PC-3 (cell line): ENCODE measurements around the gene HMCN2. TPM values are rescaled to one million over a fixed set of nuclear protein-coding genes. Genes with fewer than 3 reads are reported as not detected.

Experiments
- ATAC-seq: fragments of 200-7000 bp; cut with Tn5 transposase; 2 replicates; pipeline ENCODE4 v1.9.1; 2020; ENCODE audit warnings: mild to moderate bottlenecking, moderate library complexity
- BruUV-seq: library from RNA; stranded (reverse); fragments of 400-500 nt; replicated peaks from 2 replicates; lab custom pipeline; 2021; lab: Mats Ljungman, UMichigan
- CTCF ChIA-PET: fragments of 300-600 bp; sonication (Branson Sonifier 250); formaldehyde crosslinking; loops from one replicate; lab custom pipeline; 2022; ENCODE audit warnings: antibody characterized with exemption; lab: Charles Lee
- POLR2A ChIA-PET: fragments of 300-600 bp; sonication (Branson Sonifier 250); formaldehyde crosslinking; loops from one replicate; lab custom pipeline; 2022; ENCODE audit warnings: antibody characterized with exemption; ENCODE audit not compliant: unreplicated experiment; lab: Charles Lee
- DNase-seq: peaks from one replicate; pipeline ENCODE4 v3.0.0-alpha.2; 2015
- H2AFZ ChIP-seq: fragments of 300-600 bp; sonication (generic); 2 replicates; pipeline ENCODE4 v1.6.0; 2016; ENCODE audit warnings: antibody characterized with exemption, low read length
- H3F3A ChIP-seq: fragments of 300-600 bp; sonication (generic); one replicate; pipeline ENCODE4 v1.6.0; 2017; ENCODE audit warnings: antibody characterized with exemption, low read length, control low read depth, mild to moderate bottlenecking; ENCODE audit not compliant: unreplicated experiment
- H3K27ac ChIP-seq: fragments of 300-600 bp; sonication (generic); 2 replicates; pipeline ENCODE4 v1.5.1; 2016; ENCODE audit warnings: mild to moderate bottlenecking, low read length
- H3K27me3 ChIP-seq: fragments of 300-600 bp; sonication (generic); 2 replicates; pipeline ENCODE4 v1.6.1; 2016; ENCODE audit warnings: low read length, mixed read lengths
- H3K36me3 ChIP-seq: fragments of 300-600 bp; sonication (generic); 2 replicates; pipeline ENCODE4 v1.6.1; 2016; ENCODE audit warnings: low read depth, mixed run types, low read length, mixed read lengths
- H3K4me1 ChIP-seq: fragments of 300-600 bp; sonication (generic); 2 replicates; pipeline ENCODE4 v1.5.1; 2016; ENCODE audit warnings: low read length; ENCODE audit not compliant: insufficient read depth
- H3K4me2 ChIP-seq: fragments of 300-600 bp; sonication (generic); 2 replicates; pipeline ENCODE4 v1.6.0; 2016; ENCODE audit warnings: low read length
- H3K4me3 ChIP-seq: fragments of 300-600 bp; sonication (generic); 2 replicates; pipeline ENCODE4 v1.5.1; 2016; ENCODE audit warnings: mild to moderate bottlenecking, low read length, mixed read lengths
- H3K79me2 ChIP-seq: fragments of 300-600 bp; sonication (generic); 2 replicates; pipeline ENCODE4 v1.6.1; 2017; ENCODE audit warnings: low read length, mixed read lengths
- H3K9ac ChIP-seq: fragments of 300-600 bp; sonication (generic); 2 replicates; pipeline ENCODE4 v1.6.0; 2016; ENCODE audit warnings: mild to moderate bottlenecking, low read length
- H3K9me2 ChIP-seq: fragments of 300-600 bp; sonication (generic); replicated peaks from 2 replicates; pipeline ENCODE4 v1.6.1; 2016; ENCODE audit warnings: mixed run types, low read length, mixed read lengths
- H3K9me3 ChIP-seq: fragments of 300-600 bp; sonication (generic); 2 replicates; pipeline ENCODE4 v1.6.1; 2016; ENCODE audit warnings: low read length, mixed read lengths
- H4K20me1 ChIP-seq: fragments of 300-600 bp; sonication (generic); 2 replicates; pipeline ENCODE4 v1.6.1; 2016; ENCODE audit warnings: low read length, mixed read lengths
- EZH2 ChIP-seq: fragments of 300-600 bp; sonication (generic); IDR thresholded peaks from one replicate; pipeline ENCODE4 v1.6.1; 2017; ENCODE audit warnings: antibody characterized with exemption, mild to moderate bottlenecking, low read length; ENCODE audit not compliant: unreplicated experiment
- EZH2phosphoT487 ChIP-seq: fragments of 300-600 bp; sonication (generic); IDR thresholded peaks from 2 replicates; pipeline ENCODE4 v1.6.1; 2018; ENCODE audit warnings: mild to moderate bottlenecking, antibody characterized with exemption, low read length, borderline replicate concordance
- intact Hi-C: fragments of 100-400 bp; cut with micrococcal nuclease; formaldehyde crosslinking; loops from 2 replicates; pipeline ENCODE4 v1.9.0; 2023
- total RNA-seq: library from RNA; depleted of rRNA; stranded (reverse); fragments of >200 nt; gene quantifications from 2 replicates; pipeline ENCODE4 v1.2.3, GENCODE V29; 2014
- TF ChIP-seq, protein P1 (sequence below): fragments of 300-600 bp; sonication (generic); conservative IDR thresholded peaks from 2 replicates; pipeline ENCODE4 v1.5.1; 2017; ENCODE audit warnings: antibody characterized with exemption, low read depth, mild to moderate bottlenecking, low read length

HMCN2 gene
- total RNA-seq, 1 experiment from 2014 or later = 0.11 TPM

GRCh38 chr9:130408669-130409068, 143.1 kb downstream of the HMCN2 start:
- intact Hi-C loops = no loop called here
- POLR2A ChIA-PET = no interaction called here
- H3F3A ChIP-seq = no peaks in the 10 kb centered on the region

DNA sequence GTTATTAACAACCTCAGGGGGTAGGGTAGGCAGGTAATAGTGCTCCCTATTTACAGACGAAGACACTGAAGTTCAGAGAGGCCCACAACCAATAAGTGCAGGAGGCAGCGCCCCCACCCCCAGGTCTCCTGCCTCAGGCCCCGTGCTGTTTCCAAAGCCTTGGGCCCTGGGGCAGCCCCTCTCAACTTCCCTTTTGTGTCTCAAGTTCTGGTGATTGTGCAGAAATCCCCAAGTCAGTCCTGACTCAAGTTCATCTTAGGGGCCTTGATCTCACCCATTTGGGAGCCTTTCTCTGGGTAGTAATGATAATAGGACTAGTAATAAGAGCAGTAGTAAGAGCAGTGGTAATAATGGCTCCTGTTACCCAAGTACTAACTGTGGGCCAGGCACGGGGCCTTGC, 143.7 kb downstream of the HMCN2 start:
- H2AFZ ChIP-seq = no peak overlapping the region
- intact Hi-C loops = no loop called here
- TF ChIP-seq EZH2 (no peak), EZH2phosphoT487 (no peak)
- TF ChIP-seq, protein P1, sequence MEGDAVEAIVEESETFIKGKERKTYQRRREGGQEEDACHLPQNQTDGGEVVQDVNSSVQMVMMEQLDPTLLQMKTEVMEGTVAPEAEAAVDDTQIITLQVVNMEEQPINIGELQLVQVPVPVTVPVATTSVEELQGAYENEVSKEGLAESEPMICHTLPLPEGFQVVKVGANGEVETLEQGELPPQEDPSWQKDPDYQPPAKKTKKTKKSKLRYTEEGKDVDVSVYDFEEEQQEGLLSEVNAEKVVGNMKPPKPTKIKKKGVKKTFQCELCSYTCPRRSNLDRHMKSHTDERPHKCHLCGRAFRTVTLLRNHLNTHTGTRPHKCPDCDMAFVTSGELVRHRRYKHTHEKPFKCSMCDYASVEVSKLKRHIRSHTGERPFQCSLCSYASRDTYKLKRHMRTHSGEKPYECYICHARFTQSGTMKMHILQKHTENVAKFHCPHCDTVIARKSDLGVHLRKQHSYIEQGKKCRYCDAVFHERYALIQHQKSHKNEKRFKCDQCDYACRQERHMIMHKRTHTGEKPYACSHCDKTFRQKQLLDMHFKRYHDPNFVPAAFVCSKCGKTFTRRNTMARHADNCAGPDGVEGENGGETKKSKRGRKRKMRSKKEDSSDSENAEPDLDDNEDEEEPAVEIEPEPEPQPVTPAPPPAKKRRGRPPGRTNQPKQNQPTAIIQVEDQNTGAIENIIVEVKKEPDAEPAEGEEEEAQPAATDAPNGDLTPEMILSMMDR = no peak
- H3K4me3 ChIP-seq = no peak overlapping the region
- no peak overlapping the region for H3K4me2 ChIP-seq
- H3K36me3 ChIP-seq = no peaks in the 10 kb centered on the region
- ChIA-PET POLR2A (no interaction called here), CTCF (no interaction called here)
- no peaks in the 10 kb centered on the region for H3K79me2 ChIP-seq
- ATAC-seq (no peak), DNase-seq (no peak)
- BruUV-seq = no TSS peak
- H3K27me3 ChIP-seq = no peaks in the 10 kb centered on the region
- no peak overlapping the region for H3K9ac ChIP-seq
- H3K9me3 ChIP-seq = no peaks in the 10 kb centered on the region
- H3K4me1 ChIP-seq = peaks cover 10% of the 10 kb centered on the region; the same call in 1 of the 2 replicates
- no peaks in the 10 kb centered on the region for H4K20me1 ChIP-seq
- H3K27ac ChIP-seq = no peak overlapping the region
- no peaks in the 10 kb centered on the region for H3K9me2 ChIP-seq
- no peaks in the 10 kb centered on the region for H3F3A ChIP-seq

More at GRCh38 chr9:130408669-130409068, 143.1 kb downstream of the HMCN2 start:
- DNase-seq = no peak
- ATAC-seq = no peak
- H3K4me3 ChIP-seq = no peak overlapping the region
- no peaks in the 10 kb centered on the region for H3K9me3 ChIP-seq
- H3K36me3 ChIP-seq = no peaks in the 10 kb centered on the region
- no peaks in the 10 kb centered on the region for H3K27me3 ChIP-seq
- no peak overlapping the region for H2AFZ ChIP-seq
- no peaks in the 10 kb centered on the region for H3K79me2 ChIP-seq
- H4K20me1 ChIP-seq = no peaks in the 10 kb centered on the region
- H3K27ac ChIP-seq = no peak overlapping the region
- H3K4me2 ChIP-seq = no peak overlapping the region
- H3K4me1 ChIP-seq = peaks cover 10% of the 10 kb centered on the region; the same call in 1 of the 2 replicates
- H3K9me2 ChIP-seq = no peaks in the 10 kb centered on the region
- H3K9ac ChIP-seq = no peak overlapping the region
- CTCF ChIA-PET = no interaction called here
- TF ChIP-seq, protein P1 = 0 out of 2 replicates have a peak, but pooled peaks have one; percentile 9
- no peak for TF ChIP-seq EZH2phosphoT487
- no TSS peak for BruUV-seq

DNA sequence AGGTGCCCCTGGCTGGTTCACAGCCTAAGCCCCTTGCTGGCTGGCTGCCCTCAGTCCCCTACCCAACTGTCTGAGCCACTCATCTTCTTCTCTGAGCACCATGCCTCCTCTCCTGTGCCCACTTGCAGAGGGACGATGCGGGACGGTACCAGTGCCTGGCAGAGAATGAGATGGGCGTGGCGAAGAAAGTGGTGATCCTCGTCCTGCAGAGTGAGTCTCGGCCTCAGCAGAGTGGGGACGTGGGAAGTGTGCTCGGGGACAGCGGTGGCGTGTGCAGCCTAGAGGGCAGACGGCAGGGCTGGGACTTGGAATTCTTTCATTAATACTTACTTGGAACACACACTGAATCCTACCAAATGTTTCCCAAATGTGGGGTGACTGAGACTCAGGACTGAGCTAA, 144.9 kb downstream of the HMCN2 start:
- no peak overlapping the region for H3K27ac ChIP-seq
- H2AFZ ChIP-seq = no peak overlapping the region
- H3K9me2 ChIP-seq = no peaks in the 10 kb centered on the region
- ATAC-seq (no peak), DNase-seq (no peak)
- no peaks in the 10 kb centered on the region for H3K27me3 ChIP-seq
- POLR2A ChIA-PET = no interaction called here
- no TSS peak for BruUV-seq
- CTCF ChIA-PET = no interaction called here
- H4K20me1 ChIP-seq = no peaks in the 10 kb centered on the region
- no peaks in the 10 kb centered on the region for H3F3A ChIP-seq
- H3K79me2 ChIP-seq = no peaks in the 10 kb centered on the region
- H3K9ac ChIP-seq = no peak overlapping the region
- intact Hi-C loops = no loop called here
- H3K36me3 ChIP-seq = no peaks in the 10 kb centered on the region
- no peaks in the 10 kb centered on the region for H3K9me3 ChIP-seq
- peaks cover 10% of the 10 kb centered on the region; the same call in 1 of the 2 replicates for H3K4me1 ChIP-seq
- H3K4me2 ChIP-seq = no peak overlapping the region
- H3K4me3 ChIP-seq = no peak overlapping the region
- TF ChIP-seq, protein P1 = no peak
- TF ChIP-seq EZH2 = no peak
- TF ChIP-seq EZH2phosphoT487 = no peak
